GDM1 (cell line): ENCODE measurements around the gene RBM12.
"Not testable (repeated sequence)": the region's sequence is repeated elsewhere in the genome, so short reads cannot be mapped to it uniquely, and the experiment has no call there.

Source experiments
- DNase-seq: peaks from one replicate; lab custom pipeline; 2025; lab: John Stamatoyannopoulos, UW

Gene RBM12, protein sequence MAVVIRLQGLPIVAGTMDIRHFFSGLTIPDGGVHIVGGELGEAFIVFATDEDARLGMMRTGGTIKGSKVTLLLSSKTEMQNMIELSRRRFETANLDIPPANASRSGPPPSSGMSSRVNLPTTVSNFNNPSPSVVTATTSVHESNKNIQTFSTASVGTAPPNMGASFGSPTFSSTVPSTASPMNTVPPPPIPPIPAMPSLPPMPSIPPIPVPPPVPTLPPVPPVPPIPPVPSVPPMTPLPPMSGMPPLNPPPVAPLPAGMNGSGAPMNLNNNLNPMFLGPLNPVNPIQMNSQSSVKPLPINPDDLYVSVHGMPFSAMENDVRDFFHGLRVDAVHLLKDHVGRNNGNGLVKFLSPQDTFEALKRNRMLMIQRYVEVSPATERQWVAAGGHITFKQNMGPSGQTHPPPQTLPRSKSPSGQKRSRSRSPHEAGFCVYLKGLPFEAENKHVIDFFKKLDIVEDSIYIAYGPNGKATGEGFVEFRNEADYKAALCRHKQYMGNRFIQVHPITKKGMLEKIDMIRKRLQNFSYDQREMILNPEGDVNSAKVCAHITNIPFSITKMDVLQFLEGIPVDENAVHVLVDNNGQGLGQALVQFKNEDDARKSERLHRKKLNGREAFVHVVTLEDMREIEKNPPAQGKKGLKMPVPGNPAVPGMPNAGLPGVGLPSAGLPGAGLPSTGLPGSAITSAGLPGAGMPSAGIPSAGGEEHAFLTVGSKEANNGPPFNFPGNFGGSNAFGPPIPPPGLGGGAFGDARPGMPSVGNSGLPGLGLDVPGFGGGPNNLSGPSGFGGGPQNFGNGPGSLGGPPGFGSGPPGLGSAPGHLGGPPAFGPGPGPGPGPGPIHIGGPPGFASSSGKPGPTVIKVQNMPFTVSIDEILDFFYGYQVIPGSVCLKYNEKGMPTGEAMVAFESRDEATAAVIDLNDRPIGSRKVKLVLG

DNA sequence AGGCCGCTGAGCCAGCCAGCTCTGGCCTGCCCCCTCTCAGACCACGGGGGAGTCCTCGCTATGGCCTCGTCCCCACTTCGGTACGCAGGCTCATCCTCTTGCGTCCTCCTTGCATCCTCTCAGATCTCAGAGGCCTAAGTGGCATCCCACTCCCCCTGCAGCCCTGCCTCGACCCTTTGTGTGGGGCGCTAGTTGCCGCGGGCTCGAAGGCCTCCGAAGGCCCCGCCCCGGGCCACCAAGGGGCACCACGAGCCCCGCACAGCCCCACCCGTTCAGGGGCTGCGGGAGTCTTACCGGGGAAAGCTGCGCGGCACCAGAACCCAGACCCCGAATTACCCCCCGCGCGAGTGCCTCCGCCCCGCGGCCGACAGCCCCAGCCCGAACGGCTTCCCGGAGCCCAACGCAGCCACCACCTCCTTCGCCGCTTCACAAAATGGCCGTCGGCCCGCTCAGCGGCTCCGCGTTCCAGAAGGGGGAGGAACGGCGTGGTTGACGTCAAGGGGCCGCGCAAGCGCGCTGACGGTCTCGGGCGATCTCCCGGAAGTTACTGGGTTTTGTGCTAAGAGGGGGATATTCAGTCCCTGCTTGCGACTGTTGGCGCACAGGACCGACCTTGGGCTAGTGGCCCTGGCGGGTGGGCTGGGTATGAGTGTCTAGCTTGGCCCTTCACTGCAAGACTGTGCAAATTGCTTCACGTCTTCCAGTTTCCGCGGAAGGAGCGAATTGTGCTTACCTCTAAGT lies at the start of gene RBM12, which contains the start of gene CPNE1:
RBM12 (minus strand) TSS at position 435 of the 741 bp plus-strand sequence. CDS start 9,578 bp downstream, outside the sequence.
CPNE1 (minus strand) TSS at position 435 of the 741 bp plus-strand sequence. CDS start 31,977 bp downstream, outside the sequence.
- peak; percentile 89 for DNase-seq

DNA sequence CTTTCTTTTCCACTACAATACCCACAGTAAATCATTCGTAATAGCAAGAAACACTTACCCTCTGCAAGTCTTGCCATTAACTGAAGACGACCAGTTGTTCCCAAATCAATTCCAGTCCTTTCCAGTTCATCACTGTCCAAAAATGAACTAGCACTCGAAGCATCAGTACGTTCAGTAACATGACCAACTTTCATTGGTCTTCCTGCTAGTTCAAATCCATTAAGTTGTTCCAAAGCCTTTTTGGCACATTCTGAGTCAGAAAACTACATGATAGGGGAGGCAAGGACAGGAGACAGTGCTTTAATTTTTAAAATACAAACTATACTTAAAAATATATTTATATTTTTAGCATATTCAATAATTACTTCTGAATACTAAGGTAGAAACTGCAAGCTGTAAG lies 49.4 kb upstream of the RBM12 start:
- DNase-seq, result no peak

DNA sequence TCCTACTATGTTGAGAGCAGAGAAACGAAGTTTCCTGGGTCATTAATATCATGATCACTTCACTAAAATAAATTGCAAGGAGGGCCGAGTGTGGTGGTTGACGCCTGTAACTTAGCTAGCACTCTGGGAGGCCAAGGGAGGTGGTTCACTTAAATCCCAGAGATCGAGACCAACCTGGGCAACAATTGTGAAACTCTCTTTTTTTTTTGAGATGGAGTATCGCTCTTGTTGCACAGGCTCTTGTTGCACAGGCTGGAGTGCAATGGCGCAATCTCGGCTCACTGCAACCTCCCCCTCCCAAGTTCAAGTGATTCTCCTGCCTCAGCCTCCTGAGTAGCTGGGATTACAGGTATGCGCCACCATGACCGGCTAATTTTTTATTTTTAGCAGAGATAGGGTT lies 48.4 kb upstream of the RBM12 start:
- DNase-seq, result not testable (repeated sequence)

DNA sequence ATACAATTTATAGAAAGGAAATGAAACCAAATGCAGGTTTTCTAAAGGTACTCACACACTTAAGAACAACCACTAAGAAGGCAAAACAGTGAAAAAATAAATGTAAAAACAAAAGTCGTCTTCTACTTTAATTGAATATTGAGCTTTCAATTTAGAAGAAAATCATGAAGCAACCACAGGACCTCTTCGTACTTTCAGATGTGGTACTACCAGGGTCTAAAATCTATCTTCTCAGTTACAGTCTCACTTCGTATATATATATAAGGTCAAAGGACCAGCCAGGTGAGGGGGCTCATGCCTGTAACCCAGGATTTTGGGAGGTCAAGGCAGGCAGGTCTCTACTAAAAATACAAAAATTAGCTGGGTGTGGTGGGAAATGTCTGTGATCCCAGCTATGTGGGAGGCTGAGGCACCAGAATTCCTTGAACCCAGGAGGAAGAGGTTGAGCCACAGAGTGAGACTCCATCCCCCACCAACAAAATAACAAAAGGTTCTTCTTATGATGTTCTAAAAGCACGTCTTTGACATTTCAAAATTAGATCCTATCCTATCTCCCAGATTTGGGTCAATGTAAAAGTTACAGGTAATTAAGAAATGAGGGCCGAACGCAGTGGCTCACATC lies 47.0 kb upstream of the RBM12 start:
- no peak for DNase-seq

DNA sequence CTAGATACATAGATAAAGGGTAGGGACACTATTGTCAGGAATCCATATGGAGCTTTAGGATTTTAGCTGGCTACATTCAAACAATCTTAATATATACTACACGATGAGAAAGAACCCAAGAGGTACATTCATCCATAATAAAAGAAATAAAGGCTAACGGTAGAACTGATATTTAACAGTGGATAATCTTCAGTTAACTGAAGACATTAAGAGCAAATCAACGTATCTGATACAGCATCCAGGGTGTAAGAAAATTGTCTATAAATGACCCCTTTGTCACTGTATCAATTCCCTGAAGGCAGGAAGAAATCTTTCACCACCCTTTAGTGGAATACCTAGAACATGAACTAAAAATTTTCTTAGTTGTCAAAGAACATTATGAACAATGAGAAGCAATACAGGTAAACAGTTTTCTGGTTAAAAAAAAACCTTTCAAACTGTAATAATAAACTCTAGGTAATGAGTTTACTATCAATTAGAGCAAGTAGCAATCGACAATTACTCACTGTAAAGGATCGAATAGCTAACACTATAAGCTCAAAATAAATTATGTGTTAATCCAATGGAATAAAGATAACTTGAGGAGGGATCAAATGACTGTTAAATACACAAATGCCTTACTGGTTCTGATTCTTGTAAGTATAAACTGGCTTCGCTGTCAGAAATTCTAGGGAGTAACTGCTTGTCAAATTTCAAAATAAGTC lies 46.3 kb upstream of the RBM12 start:
- no peak for DNase-seq

DNA sequence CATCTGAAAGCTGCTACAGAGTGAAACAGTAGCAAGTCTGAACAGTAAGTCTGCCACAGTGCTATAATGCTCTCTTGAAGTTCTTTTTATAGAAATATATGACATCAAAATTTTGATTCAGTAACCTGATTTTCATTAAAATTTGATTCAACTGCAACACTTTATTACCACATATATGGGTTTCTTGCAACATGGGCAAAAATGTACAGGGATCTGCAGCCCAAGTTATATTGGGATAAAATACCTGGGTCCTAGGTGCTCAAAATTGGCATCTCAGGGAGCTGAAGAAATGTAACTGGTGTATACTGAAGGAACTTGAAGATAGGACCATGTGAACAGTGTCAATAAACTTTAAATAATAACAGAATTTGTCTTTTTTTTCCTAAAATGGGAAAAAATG lies 45.3 kb upstream of the RBM12 start:
- no peak for DNase-seq

DNA sequence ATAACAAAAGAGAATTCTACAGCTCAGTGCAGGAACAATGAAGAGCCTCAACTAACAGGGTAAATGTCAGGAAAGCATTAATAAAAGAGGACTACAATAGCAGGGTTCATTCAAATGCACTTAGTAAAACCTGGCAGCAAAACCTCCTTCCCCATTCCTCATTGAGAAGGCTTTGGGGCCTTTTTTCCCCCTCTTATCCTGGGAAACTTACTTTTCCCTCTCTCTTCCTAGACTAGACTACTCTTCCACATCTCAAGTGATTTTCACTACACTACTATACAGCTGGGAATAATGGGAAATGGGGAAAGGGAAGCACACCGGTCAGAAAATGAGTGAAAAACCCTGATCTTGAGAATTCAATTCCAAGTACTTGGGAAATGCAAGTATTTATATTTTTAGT lies 44.6 kb upstream of the RBM12 start:
- no peak for DNase-seq

DNA sequence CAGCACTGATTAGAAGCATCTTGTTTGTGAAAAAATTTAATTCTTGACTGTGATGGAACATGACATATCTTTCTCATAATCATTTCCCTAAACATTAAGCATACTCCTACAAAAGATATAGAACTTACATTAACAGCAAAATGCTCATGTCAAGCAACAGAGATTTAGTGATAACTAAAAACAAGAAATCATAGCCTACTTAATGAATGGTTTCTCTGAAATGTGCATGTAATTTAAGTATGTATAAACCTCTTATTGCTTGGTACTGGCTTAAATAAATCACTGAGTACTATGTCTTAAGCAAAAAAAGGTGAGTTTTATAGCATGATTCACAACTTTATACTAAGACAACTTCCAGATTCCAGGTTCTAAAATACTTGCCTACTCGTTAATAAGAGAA lies 43.8 kb upstream of the RBM12 start:
- DNase-seq, result no peak

DNA sequence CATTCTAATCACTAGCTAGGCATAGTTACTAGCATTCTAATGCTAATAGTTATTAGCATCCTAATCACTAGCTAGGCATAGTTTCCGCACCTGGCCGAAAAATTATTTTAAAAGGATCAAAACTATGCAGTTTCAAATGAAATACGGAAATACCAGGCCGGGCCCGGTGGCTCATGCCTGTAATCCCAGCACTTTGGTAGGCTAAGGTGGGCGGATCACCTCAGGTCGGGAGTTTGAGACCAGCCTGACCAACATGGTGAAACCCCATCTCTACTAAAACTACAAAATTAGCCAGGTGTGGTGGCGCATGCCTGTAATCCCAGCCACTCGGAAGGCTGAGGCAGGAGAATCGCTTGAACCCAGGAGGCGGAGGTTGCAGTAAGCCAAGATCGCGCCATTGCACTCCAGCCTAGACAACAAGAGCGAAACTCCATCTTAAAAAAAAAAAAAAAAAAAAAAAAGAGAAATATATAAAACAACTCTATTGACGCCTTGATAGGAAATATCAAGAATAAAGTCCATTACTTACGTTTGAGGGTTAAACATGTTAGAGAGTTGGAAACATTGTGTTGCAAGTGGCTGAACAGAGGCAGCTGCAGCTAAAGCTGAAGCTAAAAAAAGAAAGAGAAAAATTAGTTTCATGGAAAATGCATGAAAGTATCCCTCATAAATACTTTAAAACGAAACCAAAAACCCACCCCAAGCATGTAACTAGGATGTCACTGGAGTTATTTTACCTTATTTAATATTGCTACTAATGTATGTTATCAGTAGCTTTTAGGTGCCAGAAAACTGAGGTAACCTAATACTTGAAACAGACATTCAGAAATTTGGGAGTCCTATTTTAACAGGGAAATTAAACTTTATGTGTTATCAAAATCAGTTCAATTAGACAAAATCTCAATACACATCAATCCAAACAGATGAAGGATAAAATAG lies 42.2 kb upstream of the RBM12 start:
- not testable (repeated sequence) for DNase-seq

DNA sequence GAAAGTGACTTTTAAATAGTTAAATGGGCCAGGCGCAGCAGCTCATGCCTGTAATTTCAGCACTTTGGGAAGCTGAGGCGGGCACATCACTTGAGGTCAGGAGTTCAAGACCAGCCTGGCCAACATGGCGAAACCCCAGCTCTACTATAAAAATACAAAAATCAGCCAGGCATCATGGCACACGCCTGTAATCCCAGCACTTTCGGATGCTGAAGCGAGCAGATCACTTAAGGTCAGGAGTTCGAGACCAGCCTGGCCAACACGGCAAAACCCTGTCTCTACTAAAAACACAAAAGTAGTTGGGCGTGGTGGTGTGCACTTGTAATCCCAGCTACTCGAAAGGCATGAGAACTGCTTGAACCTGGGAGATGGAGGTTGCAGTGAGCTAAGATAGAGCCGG lies 41.2 kb upstream of the RBM12 start:
- not testable (repeated sequence) for DNase-seq

DNA sequence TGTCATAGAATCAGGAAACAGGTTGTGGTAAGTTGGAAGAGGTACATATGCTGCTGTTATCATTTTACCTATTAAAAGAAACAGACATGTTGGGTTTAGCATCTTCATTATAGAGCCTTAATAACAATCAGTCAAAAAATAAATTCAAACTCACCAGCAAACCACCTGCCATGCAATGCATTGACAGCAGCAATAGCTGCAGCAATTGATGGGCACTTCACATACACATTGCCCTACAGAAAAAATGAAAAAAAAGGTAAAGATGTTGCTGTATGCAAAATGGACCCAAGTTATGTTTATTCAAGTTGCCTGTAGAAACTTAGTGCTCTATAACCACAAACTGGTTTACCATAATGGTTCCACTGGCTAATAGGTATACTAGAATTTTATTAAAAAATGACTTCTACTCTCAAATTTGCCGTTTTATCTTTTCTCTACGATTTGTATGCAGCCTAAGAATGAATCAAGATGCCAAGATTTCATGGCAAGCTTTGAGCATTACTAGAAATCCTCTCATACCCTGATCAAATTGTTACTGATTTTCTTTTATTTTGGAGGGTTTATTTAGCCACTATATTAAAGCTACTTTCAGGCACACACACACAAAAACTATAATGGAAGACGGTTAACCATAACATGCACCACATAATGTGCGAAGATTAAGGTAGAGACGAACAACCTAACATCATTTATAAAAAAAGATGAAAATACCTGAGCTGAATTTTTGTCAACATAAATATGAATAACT lies 40.0 kb upstream of the RBM12 start:
- DNase-seq, result no peak

DNA sequence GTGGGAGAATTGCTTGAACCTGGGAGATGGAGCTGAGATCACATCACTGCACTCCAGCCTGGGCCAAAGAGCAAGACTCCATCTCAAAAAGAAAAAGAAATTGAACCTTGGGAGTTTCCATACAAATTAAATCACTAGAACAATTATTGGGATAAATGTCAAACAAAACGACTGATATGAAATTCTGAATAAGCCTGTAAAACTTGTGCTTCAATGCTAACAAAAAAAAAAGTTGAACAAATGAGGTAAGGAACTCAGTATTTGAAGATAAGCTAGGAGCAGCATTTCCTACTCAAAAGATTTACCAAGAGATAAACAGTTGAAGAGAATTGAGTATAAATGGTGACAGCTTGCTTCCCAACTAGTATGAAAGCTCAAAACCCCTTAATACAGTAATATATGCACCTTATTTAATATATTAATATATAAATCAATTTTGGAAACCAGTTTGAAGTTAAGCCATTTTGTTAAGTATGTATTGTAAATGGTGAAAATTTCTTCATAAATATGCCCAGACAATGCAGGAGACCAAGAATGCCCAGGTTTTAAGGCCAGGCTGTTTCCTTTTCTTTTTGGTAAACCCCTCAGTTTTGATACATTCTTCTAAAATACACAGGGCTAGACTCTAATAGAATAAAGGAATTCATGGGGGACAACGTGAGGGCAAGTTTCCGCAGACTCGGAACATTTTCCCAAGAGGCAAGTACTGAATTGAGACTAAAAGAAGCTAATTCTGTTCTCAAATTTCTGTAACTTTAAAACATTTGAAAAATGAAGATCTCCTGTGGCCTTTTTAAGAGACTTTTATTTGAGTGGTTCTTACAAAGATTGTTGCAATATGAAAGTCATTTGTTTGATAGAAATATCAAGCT lies 38.4 kb upstream of the RBM12 start:
- DNase-seq, result no peak

DNA sequence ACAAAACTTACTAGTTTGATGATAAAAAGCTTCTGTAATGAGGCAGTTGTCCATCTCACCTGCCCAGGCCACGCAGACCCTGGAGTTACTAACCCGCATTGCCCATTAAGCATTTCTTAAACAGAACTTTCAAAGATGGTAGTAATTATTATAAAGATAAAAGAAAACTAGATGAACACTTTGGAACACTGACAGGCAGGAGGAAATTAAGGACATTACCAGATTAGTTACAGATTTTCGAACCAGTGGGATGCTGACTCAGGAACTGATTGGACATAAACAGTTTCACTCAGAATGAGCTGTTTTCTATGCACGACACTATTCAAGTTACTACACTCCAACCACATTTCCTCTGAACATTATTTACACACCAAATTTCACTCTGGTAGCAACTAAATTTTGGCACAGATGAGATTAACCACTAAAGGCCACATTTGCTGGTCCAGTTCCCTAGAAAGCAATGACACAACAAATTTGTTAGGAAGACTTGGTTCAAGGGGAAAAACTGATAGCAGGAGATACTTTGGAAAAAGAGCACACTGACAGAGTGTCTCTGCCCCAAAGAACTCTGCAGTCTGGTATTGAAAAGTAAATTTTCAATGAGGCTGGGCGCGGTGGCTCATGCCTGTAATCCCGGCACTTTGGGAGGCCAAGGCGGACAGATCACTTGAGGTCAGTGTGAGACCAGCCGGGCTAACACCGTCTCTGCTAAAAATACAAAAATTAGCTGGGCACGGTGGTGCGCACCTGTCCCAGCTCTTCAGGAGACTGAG lies 37.5 kb upstream of the RBM12 start:
- DNase-seq, result no peak

DNA sequence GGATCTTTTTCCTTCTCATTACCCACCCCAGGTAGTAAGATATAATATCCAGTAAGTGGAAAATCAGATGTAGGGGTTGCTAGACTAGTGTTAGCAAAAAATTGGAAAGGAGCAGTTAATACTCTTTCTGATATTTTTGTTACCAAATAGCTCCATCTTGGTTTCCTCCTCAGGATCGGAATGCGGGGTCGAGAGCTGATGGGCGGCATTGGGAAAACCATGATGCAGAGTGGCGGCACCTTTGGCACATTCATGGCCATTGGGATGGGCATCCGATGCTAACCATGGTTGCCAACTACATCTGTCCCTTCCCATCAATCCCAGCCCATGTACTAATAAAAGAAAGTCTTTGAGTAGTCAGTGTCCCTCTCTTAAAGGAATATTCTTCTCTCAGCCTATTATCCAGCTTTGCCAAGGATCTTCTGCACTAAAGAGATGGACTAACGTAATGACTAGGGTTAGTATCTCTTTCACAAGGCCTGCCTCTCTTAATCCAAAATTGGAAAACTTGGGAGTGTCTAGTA lies 36.0 kb upstream of the RBM12 start:
- no peak for DNase-seq

DNA sequence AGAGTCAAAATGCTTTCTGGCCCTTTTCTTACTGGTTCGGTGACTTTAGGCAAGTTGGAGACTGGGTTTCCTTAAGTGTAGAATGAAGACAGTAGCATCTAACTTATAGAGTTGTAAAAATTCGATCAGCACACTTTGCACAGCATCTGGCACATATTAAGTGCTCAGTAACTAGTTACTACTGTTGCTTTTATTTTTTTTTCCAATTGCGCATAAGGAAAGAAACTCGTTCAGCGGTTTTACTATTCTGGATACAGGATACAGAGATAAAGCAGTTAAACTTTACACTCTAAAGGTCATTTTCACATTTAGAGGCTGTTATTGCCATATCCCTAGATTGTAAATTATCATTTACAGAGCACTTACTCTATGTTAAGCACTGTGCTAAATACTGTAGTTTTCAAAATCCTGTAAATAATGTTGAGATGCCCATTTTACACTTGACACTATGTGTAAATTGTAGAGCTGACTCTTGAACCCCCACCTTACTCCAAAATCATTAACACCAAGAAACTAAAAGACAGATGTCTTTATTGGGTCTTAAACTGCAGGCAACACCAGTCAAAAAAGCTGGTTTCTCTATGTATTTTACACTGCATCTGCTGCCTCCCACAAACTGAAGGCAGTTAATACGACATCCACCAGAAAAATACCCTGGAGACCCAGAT lies 35.4 kb upstream of the RBM12 start:
- DNase-seq, result no peak

DNA sequence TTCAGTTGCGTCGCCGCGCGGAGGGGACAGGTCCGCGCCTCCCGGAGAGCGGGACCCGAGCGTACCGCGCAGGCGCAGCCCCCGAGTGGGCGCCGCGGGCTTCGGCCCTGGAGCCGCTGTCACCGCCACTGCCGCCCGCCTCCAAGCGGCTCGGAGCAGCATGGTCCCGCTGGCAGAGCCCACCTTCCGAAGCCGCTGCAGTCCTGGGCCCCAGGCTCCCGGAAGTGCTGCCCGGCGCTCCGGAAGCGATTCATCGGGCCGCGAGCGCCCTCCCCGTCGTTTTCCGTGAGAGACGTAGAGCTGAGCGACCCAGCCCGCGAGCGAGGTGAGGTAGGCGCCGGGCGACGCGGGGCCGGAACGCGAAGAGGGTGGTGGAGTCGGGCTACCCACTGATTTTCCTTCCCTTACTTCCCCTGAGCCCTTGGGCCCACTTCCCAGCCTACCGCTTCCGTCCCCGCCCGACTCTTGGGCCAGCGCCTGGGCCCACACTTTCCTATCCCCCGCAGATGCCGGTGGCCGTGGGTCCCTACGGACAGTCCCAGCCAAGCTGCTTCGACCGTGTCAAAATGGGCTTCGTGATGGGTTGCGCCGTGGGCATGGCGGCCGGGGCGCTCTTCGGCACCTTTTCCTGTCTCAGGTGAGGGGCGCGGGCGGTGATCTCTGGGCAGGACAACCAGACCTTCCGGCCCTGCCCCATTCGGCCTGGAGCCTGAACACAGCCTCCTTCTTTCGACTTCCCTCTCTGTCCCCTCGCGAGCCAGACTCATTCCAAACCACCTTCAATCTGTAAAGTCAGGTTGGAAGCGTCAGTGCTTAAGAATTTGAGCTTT lies 34.6 kb upstream of the RBM12 start, which contains the start of the genes NFS1 and ROMO1:
NFS1 (minus strand) TSS at position 226 of the 830 bp plus-strand sequence; CDS start at position 162, 64 bp downstream.
ROMO1 (plus strand) TSS at position 279 of the 830 bp plus-strand sequence; CDS start at position 507, 228 bp downstream.
- peak; percentile 79 for DNase-seq
